ENCODE measurements around the gene CTNND1. TPM values are rescaled to one million over a fixed set of nuclear protein-coding genes. Genes with fewer than 3 reads are reported as not detected.

CTNND1 gene
- polyA plus RNA-seq, 1 experiment = 191 TPM

- ChIA-PET POLR2A (interaction anchor here (0.6 to 2.1 kb wide), 13 partner anchors 11 to 74 kb away, joined by 3 to 15 read pairs (median 4); partner anchors contain the start of genes BTBD18, CTNND1, MED19 and TMX2), CTCF (interaction anchor here (0.7 to 2.9 kb wide), 6 partner anchors 10 to 783 kb away, joined by 3 to 10 read pairs (median 4); partner anchors contain the start of genes BTBD18 and CTNND1)
- DNase-seq (ENCODE audit: low read depth, low spot score) = peak; percentile 94
- peak within 1 kb of the TSS; percentile 96 for H3K4me3 ChIP-seq (ENCODE audit: low read depth, low read length)
- H3K27me3 ChIP-seq (ENCODE audit: control insufficient read depth, insufficient read depth, low read length) = no peaks in the 10 kb centered on the region
- no peaks in the 10 kb centered on the region for H3K9me3 ChIP-seq (ENCODE audit: control insufficient read depth, insufficient read depth, low read length)
- no peak for TF ChIP-seq CTCF (IDR thresholded peaks at IDR 0.05; ENCODE audit: low read depth, low read length)
- H3K27ac ChIP-seq (ENCODE audit: low read depth, low read length) = peak within 1 kb of the TSS; percentile 89
These were observed 20.2 kb upstream of the CTNND1 start, which contains the start of gene SELENOH for GRCh38 chr11:57741132-57742086. SELENOH (plus strand) TSS chr11:57741491; CDS start chr11:57741596, 105 bp downstream.

DNA sequence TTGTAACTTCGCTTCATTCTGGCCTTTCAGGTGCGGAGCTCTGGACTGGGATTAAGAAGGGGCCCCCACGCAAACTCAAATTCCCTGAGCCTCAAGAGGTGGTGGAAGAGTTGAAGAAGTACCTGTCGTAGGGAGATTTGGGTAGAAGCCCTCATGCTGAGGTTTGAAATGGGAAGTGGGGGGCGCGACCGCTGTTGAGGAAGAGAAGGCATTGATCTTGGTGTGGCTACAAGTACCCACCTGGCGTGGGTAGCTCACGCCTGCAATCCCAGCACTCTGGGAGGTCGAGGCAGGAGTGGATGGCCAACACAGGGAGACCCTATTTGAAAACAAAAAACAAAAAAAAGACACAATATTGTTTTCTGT lies 19.5 kb upstream of the CTNND1 start:
- CTCF ChIA-PET = interaction anchor here (1.3 to 2.9 kb wide), 4 partner anchors 10 to 782 kb away, joined by 4 to 10 read pairs (median 6); partner anchors contain the start of genes BTBD18 and CTNND1
- peak overlapping the region; percentile 89 for H3K27ac ChIP-seq (ENCODE audit: low read depth, low read length)
- POLR2A ChIA-PET = interaction anchor here (1.2 to 2.1 kb wide), 6 partner anchors 10 to 59 kb away, joined by 3 to 15 read pairs (median 7); partner anchors contain the start of genes BTBD18 and CTNND1
- H3K9me3 ChIP-seq (ENCODE audit: control insufficient read depth, insufficient read depth, low read length) = no peaks in the 10 kb centered on the region
- H3K4me3 ChIP-seq (ENCODE audit: low read depth, low read length) = peak overlapping the region; percentile 96
- no peaks in the 10 kb centered on the region for H3K27me3 ChIP-seq (ENCODE audit: control insufficient read depth, insufficient read depth, low read length)
- no peak for DNase-seq (ENCODE audit: low read depth, low spot score)
- TF ChIP-seq CTCF (IDR thresholded peaks at IDR 0.05; ENCODE audit: low read depth, low read length) = no peak

GRCh38 chr11:57744357-57744756 lies 17.2 kb upstream of the CTNND1 start:
- Histone ChIP-seq H3K27ac (ENCODE audit: low read depth, low read length) (no peak overlapping the region), H3K4me3 (ENCODE audit: low read depth, low read length) (no peak overlapping the region), H3K9me3 (ENCODE audit: control insufficient read depth, insufficient read depth, low read length) (no peaks in the 10 kb centered on the region), H3K27me3 (ENCODE audit: control insufficient read depth, insufficient read depth, low read length) (no peaks in the 10 kb centered on the region)
- ChIA-PET CTCF (interaction anchor here (0.8 to 9.6 kb wide), 2 partner anchors 17 to 57 kb away, joined by 5 to 149 read pairs; partner anchors contain the start of gene CTNND1), POLR2A (no interaction called here)
- DNase-seq (ENCODE audit: low read depth, low spot score) = no peak
- no peak for TF ChIP-seq CTCF (IDR thresholded peaks at IDR 0.05; ENCODE audit: low read depth, low read length)

GRCh38 chr11:57745206-57745605 lies 16.4 kb upstream of the CTNND1 start:
- no peak for DNase-seq (ENCODE audit: low read depth, low spot score)
- Histone ChIP-seq H3K27ac (ENCODE audit: low read depth, low read length) (no peak overlapping the region), H3K27me3 (ENCODE audit: control insufficient read depth, insufficient read depth, low read length) (no peaks in the 10 kb centered on the region), H3K4me3 (ENCODE audit: low read depth, low read length) (no peak overlapping the region), H3K9me3 (ENCODE audit: control insufficient read depth, insufficient read depth, low read length) (no peaks in the 10 kb centered on the region)
- no peak for TF ChIP-seq CTCF (IDR thresholded peaks at IDR 0.05; ENCODE audit: low read depth, low read length)
- POLR2A ChIA-PET = no interaction called here
- CTCF ChIA-PET = interaction anchor here (0.8 to 9.6 kb wide), 2 partner anchors 16 to 56 kb away, joined by 5 to 149 read pairs; partner anchors contain the start of gene CTNND1
